HG02943 (cell line): Measurements from ENCODE around the gene FEZ2.

Source experiments
- ATAC-seq: cut with Tn5 transposase; IDR thresholded peaks from one replicate; pipeline ENCODE4 v1.9.1; 2021; ENCODE audit warnings: mild to moderate bottlenecking, low read depth, moderate library complexity; ENCODE audit not compliant: unreplicated experiment

The FEZ2 gene

GRCh38 chr2:36562973-36563532 lies 34.9 kb downstream of the FEZ2 start:
- no peak for ATAC-seq

- no peak for ATAC-seq
Observed at GRCh38 chr2:36562240-36562639, 35.7 kb downstream of the FEZ2 start.

- no peak for ATAC-seq
Observed at GRCh38 chr2:36561237-36561944, 36.6 kb downstream of the FEZ2 start.

GRCh38 chr2:36560726-36561125 lies 37.2 kb downstream of the FEZ2 start:
- ATAC-seq, result no peak

GRCh38 chr2:36559221-36559942 lies 38.6 kb downstream of the FEZ2 start:
- ATAC-seq, result no peak

- ATAC-seq, result no peak
Observed at GRCh38 chr2:36556842-36557241, 41.1 kb downstream of the FEZ2 start.

- ATAC-seq, result no peak
Observed at GRCh38 chr2:36555789-36556188, 42.2 kb downstream of the FEZ2 start.

- no peak for ATAC-seq
Observed at GRCh38 chr2:36554531-36554930, 43.4 kb downstream of the FEZ2 start.

GRCh38 chr2:36553683-36554082 lies 44.3 kb downstream of the FEZ2 start:
- ATAC-seq, result no peak

GRCh38 chr2:36550006-36550405 lies 48.0 kb downstream of the FEZ2 start:
- no peak for ATAC-seq

- no peak for ATAC-seq
Observed at GRCh38 chr2:36549165-36549574, 48.8 kb downstream of the FEZ2 start.

- ATAC-seq, result no peak
Observed at GRCh38 chr2:36547906-36548305, 50.1 kb downstream of the FEZ2 start.

GRCh38 chr2:36545871-36546416 lies 52.0 kb downstream of the FEZ2 start:
- no peak for ATAC-seq

GRCh38 chr2:36544638-36545338 lies 53.2 kb downstream of the FEZ2 start:
- ATAC-seq, result no peak

- no peak for ATAC-seq
Observed at GRCh38 chr2:36541891-36542595, 55.9 kb downstream of the FEZ2 start.

GRCh38 chr2:36540986-36541754 lies 56.8 kb downstream of the FEZ2 start:
- no peak for ATAC-seq

GRCh38 chr2:36539631-36540030 lies 58.3 kb downstream of the FEZ2 start:
- peak; percentile 65 for ATAC-seq

- no peak for ATAC-seq
Observed at GRCh38 chr2:36538335-36538734, 59.6 kb downstream of the FEZ2 start.

- ATAC-seq, result no peak
Observed at GRCh38 chr2:36536776-36537175, 61.2 kb downstream of the FEZ2 start.

- no peak for ATAC-seq
Observed at GRCh38 chr2:36535099-36535498, 62.9 kb downstream of the FEZ2 start.
